T-helper 2 cell treated with Interferon-gamma antibody and Interleukin-4, amounts not matched to agents 5 μg/mL and 100 μg/mL, for 36 hours (primary cell): Measurements from ENCODE around the gene OR2S2.
"Not testable (repeated sequence)": the region's sequence is repeated elsewhere in the genome, so short reads cannot be mapped to it uniquely, and the experiment has no call there.

Experiments
- DNase-seq: peaks from one replicate; pipeline ENCODE4 v3.0.0; 2021; ENCODE audit warnings: low spot score
- H3K27ac Mint-ChIP-seq: one replicate; pipeline ENCODE4 v1.8.0; 2021; ENCODE audit warnings: mild to moderate bottlenecking, mixed read lengths
- H3K27me3 Mint-ChIP-seq: one replicate; pipeline ENCODE4 v1.8.0; 2021; ENCODE audit warnings: low read depth, mixed read lengths
- H3K36me3 Mint-ChIP-seq: one replicate; pipeline ENCODE4 v1.8.0; 2021; ENCODE audit warnings: low read depth, mixed read lengths
- H3K4me1 Mint-ChIP-seq: one replicate; pipeline ENCODE4 v1.8.0; 2021; ENCODE audit warnings: low read depth, mixed read lengths
- H3K4me3 Mint-ChIP-seq: one replicate; pipeline ENCODE4 v1.8.0; 2022; ENCODE audit warnings: mild to moderate bottlenecking, moderate library complexity, mixed read lengths
- H3K9me3 Mint-ChIP-seq: one replicate; pipeline ENCODE4 v1.8.0; 2021; ENCODE audit warnings: mixed read lengths

Gene OR2S2, protein sequence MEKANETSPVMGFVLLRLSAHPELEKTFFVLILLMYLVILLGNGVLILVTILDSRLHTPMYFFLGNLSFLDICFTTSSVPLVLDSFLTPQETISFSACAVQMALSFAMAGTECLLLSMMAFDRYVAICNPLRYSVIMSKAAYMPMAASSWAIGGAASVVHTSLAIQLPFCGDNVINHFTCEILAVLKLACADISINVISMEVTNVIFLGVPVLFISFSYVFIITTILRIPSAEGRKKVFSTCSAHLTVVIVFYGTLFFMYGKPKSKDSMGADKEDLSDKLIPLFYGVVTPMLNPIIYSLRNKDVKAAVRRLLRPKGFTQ

DNA sequence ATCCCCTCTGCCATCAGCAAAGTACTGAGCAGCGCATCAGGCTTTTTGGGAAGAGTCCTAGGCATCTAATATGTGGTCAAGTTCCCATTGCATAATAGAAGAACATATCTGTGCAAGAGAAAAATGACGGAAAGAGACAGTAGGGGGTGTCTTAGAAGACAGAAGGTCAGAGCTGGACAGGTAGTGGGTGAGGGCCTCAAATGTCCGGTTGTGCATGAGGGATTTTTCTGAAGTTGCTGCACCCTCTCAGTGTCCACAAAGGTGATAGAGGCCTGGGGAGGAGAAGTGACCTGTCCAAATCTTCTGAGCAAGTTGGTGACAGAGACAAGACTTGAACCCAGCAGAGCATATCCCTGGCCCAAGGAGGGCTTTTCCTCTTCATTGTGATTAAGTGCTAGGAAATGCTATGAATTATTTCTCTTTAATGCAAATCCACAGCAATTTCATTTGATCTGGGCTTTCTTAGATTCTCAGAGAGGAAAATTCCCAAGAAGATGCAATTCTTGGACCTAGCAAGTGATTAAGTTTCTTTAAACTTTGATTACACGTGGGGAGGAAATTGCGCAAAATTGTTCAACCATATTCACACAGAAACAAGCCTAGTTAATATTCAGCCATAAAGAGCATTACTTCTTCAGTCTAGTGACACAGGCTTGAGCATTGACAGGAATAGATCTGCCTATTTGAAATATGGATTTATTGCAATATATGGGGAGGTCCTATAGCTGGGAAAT, at the start of gene OR2S2:
TSS of gene OR2S2 (minus strand) at position 51 of the 734 bp plus-strand sequence. CDS start 56 bp downstream, outside the sequence.
- Mint-ChIP-seq H3K4me3 (no peak within 1 kb of the TSS), H3K36me3 (no peaks in the 10 kb centered on the region), H3K27me3 (peaks cover 33% of the 10 kb centered on the region), H3K27ac (no peak within 1 kb of the TSS), H3K9me3 (no peaks in the 10 kb centered on the region), H3K4me1 (peaks cover 1% of the 10 kb centered on the region)
- no peak for DNase-seq

DNA sequence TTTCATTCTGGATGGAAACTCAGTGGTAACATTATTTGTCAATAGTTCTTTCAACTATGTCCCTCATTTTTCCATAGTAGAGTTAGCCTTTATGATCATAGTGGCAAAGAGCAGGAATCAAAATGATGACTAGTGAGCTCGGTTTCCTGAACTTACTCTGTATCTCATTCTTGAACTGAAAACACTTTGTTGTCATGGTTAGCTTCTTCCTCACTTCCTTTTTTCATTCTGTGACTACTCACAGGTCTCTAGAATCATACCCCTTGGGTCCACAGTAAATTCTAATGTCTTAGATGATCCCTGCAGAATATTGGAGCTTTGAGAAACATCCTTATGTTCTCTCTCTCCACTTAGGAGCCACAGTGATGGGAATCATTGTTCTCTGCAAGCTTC, 49.4 kb upstream of the OR2S2 start:
- H3K9me3 Mint-ChIP-seq = peaks cover 9% of the 10 kb centered on the region
- no peak overlapping the region for H3K4me3 Mint-ChIP-seq
- no peaks in the 10 kb centered on the region for H3K36me3 Mint-ChIP-seq
- H3K4me1 Mint-ChIP-seq = peaks cover 14% of the 10 kb centered on the region
- DNase-seq = no peak
- H3K27ac Mint-ChIP-seq = no peak overlapping the region
- H3K27me3 Mint-ChIP-seq = peaks cover 43% of the 10 kb centered on the region

DNA sequence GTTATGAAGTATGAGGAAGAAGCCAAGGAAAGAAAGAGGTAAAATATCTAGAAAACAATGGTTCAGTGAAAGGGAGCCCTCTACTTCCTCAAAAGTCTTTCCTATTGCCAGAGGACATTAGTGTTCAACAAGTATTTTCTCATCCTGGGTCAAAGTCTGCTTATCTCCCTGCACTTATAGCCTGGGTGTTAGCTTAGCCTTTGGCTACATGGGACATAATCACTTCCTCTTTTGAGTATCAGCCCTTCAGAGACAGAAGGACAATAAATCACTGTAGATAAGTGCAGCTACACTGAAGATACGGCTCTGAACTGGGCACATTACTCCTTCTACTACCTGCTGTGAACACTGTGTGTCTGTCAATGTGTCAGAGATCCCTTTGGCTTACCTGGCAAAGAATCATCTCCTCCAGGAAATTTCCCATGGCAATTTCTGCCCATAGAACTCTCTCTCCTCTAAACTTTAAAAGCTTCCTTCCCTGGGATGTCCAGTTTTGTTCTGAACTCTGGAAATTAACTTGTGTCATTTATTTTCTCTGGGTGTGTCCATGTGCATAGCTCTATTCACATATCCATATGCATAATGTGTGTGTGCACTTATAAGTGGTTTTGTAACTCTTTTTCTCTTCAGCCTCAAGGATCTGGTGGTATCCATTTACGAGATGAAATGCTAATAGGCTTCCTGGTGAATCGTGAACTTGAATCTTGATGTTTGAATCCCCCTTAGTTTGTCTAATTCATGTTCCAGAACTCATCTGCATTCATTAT, 48.8 kb upstream of the OR2S2 start:
- peaks cover 40% of the 10 kb centered on the region for H3K27me3 Mint-ChIP-seq
- no peak overlapping the region for H3K27ac Mint-ChIP-seq
- H3K36me3 Mint-ChIP-seq = no peaks in the 10 kb centered on the region
- no peak for DNase-seq
- H3K4me1 Mint-ChIP-seq = peaks cover 14% of the 10 kb centered on the region
- peaks cover 9% of the 10 kb centered on the region for H3K9me3 Mint-ChIP-seq
- H3K4me3 Mint-ChIP-seq = no peak overlapping the region

DNA sequence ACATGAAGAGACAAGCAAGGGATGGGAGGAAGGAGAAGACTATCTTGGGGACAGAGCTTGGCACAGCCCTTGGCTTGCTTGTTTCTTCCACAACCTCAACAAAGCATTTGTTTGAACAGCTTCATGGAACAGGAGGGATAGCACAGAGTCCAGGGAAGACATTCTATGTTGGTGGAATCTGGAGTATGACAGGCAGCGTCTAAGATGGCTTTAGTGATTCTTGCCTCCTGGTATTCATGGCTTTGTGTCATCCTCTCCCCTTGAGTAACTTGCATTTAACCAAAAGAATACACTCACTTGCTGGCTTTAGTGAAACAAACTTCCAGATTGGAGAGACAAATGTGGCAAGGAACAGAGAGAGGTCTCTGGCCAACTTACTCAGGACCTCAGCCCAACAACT, 47.9 kb upstream of the OR2S2 start:
- DNase-seq = no peak
- Mint-ChIP-seq H3K4me1 (peaks cover 14% of the 10 kb centered on the region), H3K9me3 (peaks cover 9% of the 10 kb centered on the region), H3K4me3 (no peak overlapping the region), H3K27me3 (peaks cover 32% of the 10 kb centered on the region), H3K36me3 (no peaks in the 10 kb centered on the region), H3K27ac (no peak overlapping the region)

DNA sequence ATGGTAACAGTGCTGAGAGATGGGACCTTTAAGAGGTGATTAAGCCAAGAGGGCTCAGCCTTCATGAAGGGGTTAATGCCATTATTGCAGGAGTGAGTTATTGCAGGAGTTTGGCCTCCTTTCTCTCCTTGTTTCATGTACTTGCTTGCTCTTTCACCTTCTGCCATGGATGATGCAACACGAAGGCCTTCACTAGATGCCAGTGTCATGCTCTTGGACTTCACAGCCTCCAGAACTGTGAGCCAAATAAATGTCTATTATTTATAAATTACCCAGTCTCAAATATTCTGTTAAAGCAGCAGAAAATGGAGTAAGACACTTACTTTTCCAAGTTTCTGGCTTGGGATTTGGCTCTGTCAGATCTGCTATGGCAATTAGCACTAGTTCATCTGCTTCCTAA, 40.4 kb upstream of the OR2S2 start:
- DNase-seq = no peak
- no peak overlapping the region for H3K27ac Mint-ChIP-seq
- no peaks in the 10 kb centered on the region for H3K4me1 Mint-ChIP-seq
- peaks cover 42% of the 10 kb centered on the region for H3K27me3 Mint-ChIP-seq
- H3K9me3 Mint-ChIP-seq = no peaks in the 10 kb centered on the region
- no peaks in the 10 kb centered on the region for H3K36me3 Mint-ChIP-seq
- H3K4me3 Mint-ChIP-seq = no peak overlapping the region

DNA sequence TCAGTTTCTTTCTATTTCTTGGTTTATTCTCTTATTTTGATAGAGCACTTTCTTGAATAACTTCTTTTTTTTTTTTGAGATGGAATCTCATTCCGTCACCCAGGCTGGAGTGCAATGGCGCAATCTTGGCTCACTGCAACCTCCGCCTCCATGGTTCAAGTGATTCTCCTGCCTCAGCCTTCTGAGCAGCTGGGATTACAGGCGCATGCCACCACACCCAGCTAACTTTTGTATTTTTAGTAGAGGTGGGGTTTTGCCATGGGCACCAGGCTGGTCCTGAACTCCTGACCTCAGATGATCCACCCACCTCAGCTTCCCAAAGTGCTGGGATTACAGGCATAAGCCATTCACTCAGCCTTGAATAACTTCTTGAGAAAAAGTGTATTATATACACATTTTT, 39.1 kb upstream of the OR2S2 start:
- DNase-seq, H3K9me3 Mint-ChIP-seq, H3K4me3 Mint-ChIP-seq, H3K27ac Mint-ChIP-seq, H3K4me1 Mint-ChIP-seq, H3K36me3 Mint-ChIP-seq: not testable (repeated sequence)
- H3K27me3 Mint-ChIP-seq = peaks cover 37% of the 10 kb centered on the region

DNA sequence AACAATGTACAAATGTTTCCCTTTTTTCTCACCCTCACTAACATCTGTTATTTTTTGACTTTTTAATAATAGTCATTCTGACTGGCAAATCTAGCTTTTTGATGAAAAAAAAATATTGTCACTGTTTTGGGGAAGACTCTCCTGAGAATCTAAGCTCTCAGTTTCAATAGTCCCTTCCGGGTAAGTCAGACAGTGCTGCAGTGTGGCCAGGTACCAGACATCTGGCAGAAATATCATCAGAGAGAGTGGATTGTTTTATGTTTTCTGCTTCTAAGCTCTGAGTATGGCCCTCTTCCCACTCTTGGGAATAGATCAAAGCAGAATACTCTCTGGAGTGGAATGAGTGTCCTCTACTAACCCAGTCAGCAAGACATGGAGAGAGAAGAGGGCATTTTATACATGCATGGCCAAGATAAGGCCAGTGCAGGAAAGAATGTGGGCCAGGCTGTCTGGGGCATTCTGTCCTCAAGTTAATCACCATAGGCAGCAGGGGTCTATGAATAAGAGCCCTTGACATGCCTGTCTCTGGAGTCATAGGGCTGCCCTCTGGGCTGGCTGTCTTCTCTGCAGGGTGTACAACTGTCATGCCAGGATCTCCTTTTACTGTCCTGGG, 38.5 kb upstream of the OR2S2 start:
- DNase-seq = no peak
- Mint-ChIP-seq H3K27ac (no peak overlapping the region), H3K9me3 (no peaks in the 10 kb centered on the region), H3K36me3 (no peaks in the 10 kb centered on the region), H3K4me1 (no peaks in the 10 kb centered on the region), H3K4me3 (no peak overlapping the region), H3K27me3 (peaks cover 34% of the 10 kb centered on the region)

DNA sequence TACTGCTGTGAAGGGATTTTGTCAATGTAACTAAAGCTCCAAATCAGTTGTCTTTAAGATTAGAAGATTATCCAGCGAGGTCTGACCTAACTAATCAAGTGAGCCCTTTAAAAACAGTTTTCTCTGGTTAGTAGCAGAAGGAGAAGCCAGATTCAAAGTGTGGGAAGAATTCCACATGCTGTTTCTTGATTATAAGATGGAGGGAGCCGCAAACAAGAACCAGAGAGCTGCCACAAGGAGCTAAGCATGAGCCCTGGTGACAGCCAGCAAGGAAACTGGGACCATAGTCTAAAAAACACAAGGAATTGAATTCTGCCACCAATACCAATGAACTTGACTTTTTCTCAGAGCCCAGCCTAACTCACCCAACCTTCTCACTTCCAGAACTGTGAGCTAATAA, 37.0 kb upstream of the OR2S2 start:
- H3K4me1 Mint-ChIP-seq = no peaks in the 10 kb centered on the region
- H3K4me3 Mint-ChIP-seq = no peak overlapping the region
- H3K27ac Mint-ChIP-seq = no peak overlapping the region
- H3K27me3 Mint-ChIP-seq = peaks cover 32% of the 10 kb centered on the region
- no peaks in the 10 kb centered on the region for H3K9me3 Mint-ChIP-seq
- no peak for DNase-seq
- no peaks in the 10 kb centered on the region for H3K36me3 Mint-ChIP-seq

DNA sequence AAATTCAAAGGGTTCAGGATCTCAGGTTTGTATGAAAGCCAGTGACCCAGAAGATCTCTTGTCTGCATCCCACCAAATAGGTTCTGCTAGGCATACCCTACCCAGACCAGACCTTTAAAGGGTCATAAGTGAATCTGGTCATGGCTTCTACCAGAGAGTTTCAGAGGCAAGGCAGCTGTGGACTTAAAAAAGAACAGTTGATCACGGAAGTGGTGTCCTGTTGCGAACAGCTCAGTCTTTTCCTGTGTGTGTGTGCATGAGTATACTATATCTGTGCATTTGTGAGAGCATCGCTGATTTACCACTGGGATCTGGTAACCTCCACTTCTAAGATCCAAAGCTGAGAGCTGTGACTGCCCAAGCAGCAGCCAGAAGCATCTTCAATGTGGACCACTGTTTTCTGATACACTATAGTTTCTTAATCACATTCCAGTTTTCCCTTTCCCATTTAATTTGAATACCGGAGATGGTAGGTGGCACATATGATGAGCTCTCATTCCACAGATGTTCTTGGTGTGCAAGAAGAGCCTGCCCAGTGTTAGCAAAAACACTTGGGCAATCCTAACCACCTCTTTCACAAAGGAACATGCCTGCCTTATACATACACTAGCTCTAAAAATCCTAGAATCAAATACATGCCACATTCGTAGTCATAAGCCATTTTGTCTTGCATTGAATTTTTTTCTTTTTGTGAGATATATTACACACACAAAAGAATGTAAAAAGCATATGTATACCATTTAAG, 36.2 kb upstream of the OR2S2 start:
- peaks cover 37% of the 10 kb centered on the region for H3K27me3 Mint-ChIP-seq

DNA sequence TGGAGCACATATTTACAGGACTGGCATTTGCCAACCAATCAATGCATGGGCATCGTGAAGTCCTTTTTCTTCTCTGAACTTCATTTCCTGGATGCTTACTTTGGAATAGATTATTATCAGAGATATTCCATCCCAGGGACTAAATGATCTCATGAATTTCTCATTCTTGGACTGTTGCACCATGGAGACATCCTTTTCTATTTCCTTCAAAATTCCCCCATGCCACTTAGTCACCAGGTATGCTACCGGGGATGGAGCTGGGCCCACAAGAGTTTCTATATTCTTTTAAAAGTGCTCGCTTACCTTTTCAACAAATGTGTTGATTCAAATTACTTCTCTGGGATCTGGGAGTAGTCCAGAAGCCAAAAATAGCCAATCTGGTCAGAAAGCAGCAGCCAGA, 35.2 kb upstream of the OR2S2 start:
- not testable (repeated sequence) for H3K27ac Mint-ChIP-seq, H3K36me3 Mint-ChIP-seq, H3K4me1 Mint-ChIP-seq, DNase-seq, H3K4me3 Mint-ChIP-seq, H3K9me3 Mint-ChIP-seq
- peaks cover 41% of the 10 kb centered on the region for H3K27me3 Mint-ChIP-seq

More for the DNA sequence above, 36.2 kb upstream of the OR2S2 start:
- DNase-seq = no peak
- no peak overlapping the region for H3K27ac Mint-ChIP-seq
- H3K36me3 Mint-ChIP-seq = no peaks in the 10 kb centered on the region
- no peaks in the 10 kb centered on the region for H3K4me1 Mint-ChIP-seq
- no peaks in the 10 kb centered on the region for H3K9me3 Mint-ChIP-seq
- no peak overlapping the region for H3K4me3 Mint-ChIP-seq

DNA sequence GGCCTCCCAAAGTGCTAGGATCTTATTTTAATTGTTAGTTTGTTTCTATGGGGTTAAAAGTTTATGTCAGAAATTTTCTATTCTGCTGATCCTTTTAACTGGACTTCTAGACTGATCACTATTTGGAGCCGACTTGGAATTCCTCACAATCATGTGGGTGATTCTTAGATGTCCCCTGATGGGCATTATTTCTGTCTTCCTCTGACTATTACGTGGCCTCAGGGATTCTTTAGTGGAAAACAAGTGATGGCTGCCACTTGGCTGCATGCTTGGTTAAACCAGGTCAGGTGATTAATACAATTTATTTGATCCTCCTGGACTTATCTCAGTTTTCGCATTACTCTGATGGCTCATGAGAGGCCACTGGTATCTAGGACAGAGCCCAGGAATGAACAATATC, 32.2 kb upstream of the OR2S2 start:
- H3K4me1 Mint-ChIP-seq = no peaks in the 10 kb centered on the region
- H3K27ac Mint-ChIP-seq = no peak overlapping the region
- DNase-seq = no peak
- no peak overlapping the region for H3K4me3 Mint-ChIP-seq
- H3K36me3 Mint-ChIP-seq = no peaks in the 10 kb centered on the region
- H3K9me3 Mint-ChIP-seq = no peaks in the 10 kb centered on the region
- peaks cover 33% of the 10 kb centered on the region for H3K27me3 Mint-ChIP-seq

DNA sequence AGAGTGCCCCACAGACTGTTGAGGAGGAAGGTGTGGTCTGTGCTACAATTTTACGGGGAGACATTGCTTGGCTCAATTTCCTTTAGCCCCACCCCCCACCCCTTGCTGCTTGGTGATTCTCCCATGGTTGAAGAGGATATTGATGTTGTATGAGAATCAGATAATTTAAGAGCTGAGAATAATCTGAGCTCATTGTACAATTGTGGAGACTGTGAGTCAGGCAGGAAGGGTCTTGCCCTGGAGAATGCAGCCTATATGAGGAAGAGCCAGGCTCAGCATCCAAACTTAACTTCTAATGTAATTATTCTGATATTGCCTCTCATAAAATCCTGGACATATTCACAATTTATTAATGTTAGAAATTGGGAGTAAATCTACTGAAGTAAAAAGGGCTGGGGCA, 26.1 kb upstream of the OR2S2 start:
- H3K36me3 Mint-ChIP-seq = no peaks in the 10 kb centered on the region
- peaks cover 33% of the 10 kb centered on the region for H3K27me3 Mint-ChIP-seq
- no peak for DNase-seq
- no peak overlapping the region for H3K4me3 Mint-ChIP-seq
- H3K4me1 Mint-ChIP-seq = no peaks in the 10 kb centered on the region
- H3K27ac Mint-ChIP-seq = no peak overlapping the region
- no peaks in the 10 kb centered on the region for H3K9me3 Mint-ChIP-seq

DNA sequence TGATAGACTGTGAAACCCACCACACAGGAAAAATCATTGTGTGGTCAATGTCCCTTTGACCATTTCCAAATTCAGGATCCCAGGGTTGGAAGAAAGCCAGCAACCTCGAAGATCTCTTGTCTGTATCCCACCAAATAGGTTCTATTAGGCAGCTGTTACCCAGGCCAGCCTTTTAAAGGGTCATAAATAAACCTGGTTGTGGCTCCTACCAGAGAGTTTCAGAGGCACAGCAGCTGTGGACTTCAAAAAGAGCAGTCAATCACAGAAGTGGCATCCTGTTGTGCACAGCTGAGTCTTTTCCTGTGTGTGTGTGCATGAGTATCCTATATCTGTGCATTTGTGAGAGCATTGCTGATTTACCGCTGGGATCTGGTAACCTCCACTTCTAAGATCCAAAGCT, 23.7 kb upstream of the OR2S2 start:
- no peaks in the 10 kb centered on the region for H3K4me1 Mint-ChIP-seq
- peaks cover 43% of the 10 kb centered on the region for H3K27me3 Mint-ChIP-seq
- no peaks in the 10 kb centered on the region for H3K9me3 Mint-ChIP-seq
- H3K4me3 Mint-ChIP-seq = no peak overlapping the region
- no peak overlapping the region for H3K27ac Mint-ChIP-seq
- H3K36me3 Mint-ChIP-seq = no peaks in the 10 kb centered on the region
- no peak for DNase-seq
